ENCODE data around the gene NR1I3.

DNA sequence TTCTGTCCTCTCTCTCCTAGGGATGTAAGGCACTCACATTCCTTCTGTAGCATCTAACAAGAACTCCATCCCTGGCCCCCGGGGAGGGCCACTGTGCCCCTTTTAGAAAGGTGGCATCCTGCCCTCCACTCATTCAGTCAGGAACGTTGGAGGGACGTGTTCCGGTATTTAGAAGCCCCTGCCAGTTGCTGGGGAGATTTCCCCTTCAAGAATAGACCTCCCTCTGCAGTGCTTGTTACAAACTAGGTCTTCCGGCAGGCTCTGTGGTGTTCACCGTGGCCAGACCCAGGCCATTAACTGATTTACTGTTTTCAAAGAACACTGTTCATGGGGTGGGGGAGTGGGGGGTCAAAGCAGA is 21.3 kb upstream of the NR1I3 start:
- TF ChIP-seq POLR2AphosphoS5 (IDR thresholded peaks at IDR 0.05), result no peak
- TF ChIP-seq, protein P1, sequence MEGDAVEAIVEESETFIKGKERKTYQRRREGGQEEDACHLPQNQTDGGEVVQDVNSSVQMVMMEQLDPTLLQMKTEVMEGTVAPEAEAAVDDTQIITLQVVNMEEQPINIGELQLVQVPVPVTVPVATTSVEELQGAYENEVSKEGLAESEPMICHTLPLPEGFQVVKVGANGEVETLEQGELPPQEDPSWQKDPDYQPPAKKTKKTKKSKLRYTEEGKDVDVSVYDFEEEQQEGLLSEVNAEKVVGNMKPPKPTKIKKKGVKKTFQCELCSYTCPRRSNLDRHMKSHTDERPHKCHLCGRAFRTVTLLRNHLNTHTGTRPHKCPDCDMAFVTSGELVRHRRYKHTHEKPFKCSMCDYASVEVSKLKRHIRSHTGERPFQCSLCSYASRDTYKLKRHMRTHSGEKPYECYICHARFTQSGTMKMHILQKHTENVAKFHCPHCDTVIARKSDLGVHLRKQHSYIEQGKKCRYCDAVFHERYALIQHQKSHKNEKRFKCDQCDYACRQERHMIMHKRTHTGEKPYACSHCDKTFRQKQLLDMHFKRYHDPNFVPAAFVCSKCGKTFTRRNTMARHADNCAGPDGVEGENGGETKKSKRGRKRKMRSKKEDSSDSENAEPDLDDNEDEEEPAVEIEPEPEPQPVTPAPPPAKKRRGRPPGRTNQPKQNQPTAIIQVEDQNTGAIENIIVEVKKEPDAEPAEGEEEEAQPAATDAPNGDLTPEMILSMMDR (IDR thresholded peaks at IDR 0.05), result no peak

Data from gastroesophageal sphincter (tissue), 3 donors.